Neural progenitor cell (in vitro differentiated cells): ENCODE results near the gene GYPC. TPM values are rescaled to one million over a fixed set of nuclear protein-coding genes. Genes with fewer than 3 reads are reported as not detected.
A peak's percentile ranks its signal among the peaks of the same experiment; 100 is the strongest.

Source experiments
- DNase-seq: peaks from one replicate; pipeline ENCODE4 v3.0.0-alpha.2; 2016; ENCODE audit warnings: low spot score
- H2AFZ ChIP-seq: fragments of 200-600 bp; sonication (generic); replicated peaks from 2 replicates; pipeline ENCODE4 v1.6.1; 2016; ENCODE audit warnings: antibody characterized with exemption
- H3F3A ChIP-seq: fragments of 200-600 bp; sonication (generic); 2 replicates; pipeline ENCODE4 v1.6.1; 2016; ENCODE audit warnings: antibody characterized with exemption, low read depth
- H3K27ac ChIP-seq: fragments of 200-600 bp; sonication (generic); 2 replicates; pipeline ENCODE4 v1.5.1; 2016; ENCODE audit warnings: mild to moderate bottlenecking
- H3K27me3 ChIP-seq: fragments of 200-600 bp; sonication (generic); 2 replicates; pipeline ENCODE4 v1.6.1; 2016; ENCODE audit warnings: mild to moderate bottlenecking, moderate library complexity
- H3K36me3 ChIP-seq: fragments of 200-600 bp; sonication (generic); 2 replicates; pipeline ENCODE4 v1.5.1; 2016
- H3K4me1 ChIP-seq: fragments of 200-600 bp; sonication (generic); 2 replicates; pipeline ENCODE4 v1.6.1; 2016; ENCODE audit warnings: mixed run types
- H3K4me2 ChIP-seq: fragments of 200-600 bp; sonication (generic); 2 replicates; pipeline ENCODE4 v1.6.1; 2016
- H3K4me3 ChIP-seq: fragments of 200-600 bp; sonication (generic); 2 replicates; pipeline ENCODE4 v1.5.1; 2016
- H3K79me2 ChIP-seq: fragments of 200-600 bp; sonication (generic); 2 replicates; pipeline ENCODE4 v1.6.1; 2016; ENCODE audit warnings: low read depth
- H3K9ac ChIP-seq: fragments of 200-600 bp; sonication (generic); 2 replicates; pipeline ENCODE4 v1.6.1; 2016
- H3K9me3 ChIP-seq: fragments of 200-600 bp; sonication (generic); 2 replicates; pipeline ENCODE4 v1.5.1; 2016; ENCODE audit warnings: low read depth
- H4K20me1 ChIP-seq: fragments of 200-600 bp; sonication (generic); 2 replicates; pipeline ENCODE4 v1.6.1; 2016; ENCODE audit warnings: low read depth
- H3K27ac Mint-ChIP-seq: 3 replicates; pipeline ENCODE4 v1.8.0; 2021; ENCODE audit warnings: mixed read lengths
- H3K27me3 Mint-ChIP-seq: 2 replicates; pipeline ENCODE4 v1.8.0; 2022; ENCODE audit warnings: low read depth, mild to moderate bottlenecking, inconsistent platforms, moderate library complexity, mixed read lengths; ENCODE audit not compliant: insufficient read depth
- H3K36me3 Mint-ChIP-seq: 3 replicates; pipeline ENCODE4 v1.8.0; 2021; ENCODE audit warnings: mixed read lengths
- H3K4me1 Mint-ChIP-seq: 3 replicates; pipeline ENCODE4 v1.8.0; 2021; ENCODE audit warnings: mixed read lengths
- H3K4me3 Mint-ChIP-seq: 3 replicates; pipeline ENCODE4 v1.8.0; 2021; ENCODE audit warnings: mild to moderate bottlenecking, moderate library complexity, mixed read lengths
- H3K9me3 Mint-ChIP-seq: 3 replicates; pipeline ENCODE4 v1.8.0; 2020; ENCODE audit warnings: mixed read lengths
- CTCF ChIP-seq: fragments of 200-600 bp; sonication (generic); IDR thresholded peaks from 2 replicates; pipeline ENCODE4 v1.5.1; 2017; ENCODE audit warnings: antibody characterized with exemption, mild to moderate bottlenecking
- EZH2 ChIP-seq: fragments of 200-600 bp; sonication (generic); IDR thresholded peaks from 2 replicates; pipeline ENCODE4 v1.6.1; 2017; ENCODE audit warnings: antibody characterized with exemption, mild to moderate bottlenecking, moderate library complexity
- EZH2phosphoT487 ChIP-seq: fragments of 200-600 bp; sonication (generic); IDR thresholded peaks from 2 replicates; pipeline ENCODE4 v1.6.1; 2017; ENCODE audit warnings: antibody characterized with exemption
- total RNA-seq: library from RNA; depleted of rRNA; stranded (reverse); fragments of >200 nt; gene quantifications from 2 replicates; pipeline ENCODE4 v1.2.3, GENCODE V29; 2015; ENCODE audit warnings: low replicate concordance

Gene GYPC
- total RNA-seq, 1 donor from 2014 or later: 3.4 TPM

GRCh38 chr2:126685629-126686028 lies 29.7 kb downstream of the GYPC start:
- Histone ChIP-seq H2AFZ (no peak overlapping the region), H3K4me1 (peaks cover 6% of the 10 kb centered on the region), H4K20me1 (no peaks in the 10 kb centered on the region), H3K27ac (no peak overlapping the region), H3K36me3 (no peaks in the 10 kb centered on the region), H3K79me2 (no peaks in the 10 kb centered on the region), H3K4me3 (no peak overlapping the region), H3K4me2 (no peak overlapping the region), H3K27me3 (no peaks in the 10 kb centered on the region), H3K9me3 (no peaks in the 10 kb centered on the region), H3K9ac (no peak overlapping the region), H3F3A (no peaks in the 10 kb centered on the region)
- Mint-ChIP-seq H3K27ac (no peak overlapping the region), H3K27me3 (no peaks in the 10 kb centered on the region), H3K4me3 (no peak overlapping the region), H3K36me3 (peaks cover 39% of the 10 kb centered on the region), H3K9me3 (peaks cover 8% of the 10 kb centered on the region), H3K4me1 (peaks cover 2% of the 10 kb centered on the region)
- no peak for DNase-seq
- TF ChIP-seq EZH2 (no peak), EZH2phosphoT487 (no peak), CTCF (no peak)

GRCh38 chr2:126686286-126686685 lies 30.3 kb downstream of the GYPC start:
- no peak overlapping the region for H3K27ac Mint-ChIP-seq
- H3K4me3 Mint-ChIP-seq: no peak overlapping the region

GRCh38 chr2:126686841-126687485 lies 31.0 kb downstream of the GYPC start:
- Histone ChIP-seq H3K9ac (no peak overlapping the region), H3F3A (no peaks in the 10 kb centered on the region), H2AFZ (no peak overlapping the region), H3K4me1 (peaks cover 6% of the 10 kb centered on the region), H3K36me3 (no peaks in the 10 kb centered on the region), H3K4me2 (no peak overlapping the region), H3K4me3 (no peak overlapping the region), H3K79me2 (no peaks in the 10 kb centered on the region), H3K27ac (no peak overlapping the region), H3K27me3 (no peaks in the 10 kb centered on the region), H4K20me1 (no peaks in the 10 kb centered on the region), H3K9me3 (no peaks in the 10 kb centered on the region)
- H3K36me3 Mint-ChIP-seq: peaks cover 40% of the 10 kb centered on the region
- H3K4me1 Mint-ChIP-seq: peaks cover 2% of the 10 kb centered on the region
- H3K9me3 Mint-ChIP-seq: peaks cover 12% of the 10 kb centered on the region
- H3K27me3 Mint-ChIP-seq: no peaks in the 10 kb centered on the region
- no peak overlapping the region for H3K27ac Mint-ChIP-seq
- DNase-seq: peak; percentile 16
- TF ChIP-seq EZH2 (no peak), EZH2phosphoT487 (no peak), CTCF (no peak)
- H3K4me3 Mint-ChIP-seq: no peak overlapping the region

More at GRCh38 chr2:126686286-126686685, 30.3 kb downstream of the GYPC start:
- Mint-ChIP-seq H3K9me3 (peaks cover 9% of the 10 kb centered on the region), H3K36me3 (peaks cover 38% of the 10 kb centered on the region), H3K27me3 (no peaks in the 10 kb centered on the region), H3K4me1 (peaks cover 2% of the 10 kb centered on the region)
- H3K27ac ChIP-seq: no peak overlapping the region
- DNase-seq: no peak
- no peaks in the 10 kb centered on the region for H3K79me2 ChIP-seq
- H3F3A ChIP-seq: no peaks in the 10 kb centered on the region
- no peak overlapping the region for H3K9ac ChIP-seq
- peaks cover 6% of the 10 kb centered on the region for H3K4me1 ChIP-seq
- H3K9me3 ChIP-seq: no peaks in the 10 kb centered on the region
- H3K4me2 ChIP-seq: no peak overlapping the region
- H4K20me1 ChIP-seq: no peaks in the 10 kb centered on the region
- H3K36me3 ChIP-seq: no peaks in the 10 kb centered on the region
- no peak for TF ChIP-seq CTCF
- H3K27me3 ChIP-seq: no peaks in the 10 kb centered on the region
- H2AFZ ChIP-seq: no peak overlapping the region
- H3K4me3 ChIP-seq: no peak overlapping the region
